Right lung (tissue), 5 donors: ENCODE measurements around the gene MYH4. TPM values are rescaled to one million over a fixed set of nuclear protein-coding genes. Genes with fewer than 3 reads are reported as not detected.

Experiments used
- DNase-seq, 2 donors: peaks; one replicate each; pipeline ENCODE4 v3.0.0-alpha.2; 2013
- polyA plus RNA-seq, 5 donors: library from polyadenylated mRNA; unstranded; fragments of 120-200 nt; gene quantifications; one replicate each; pipeline versions ENCODE4 v1.2.1 to v1.2.3, GENCODE V29; 2013; ENCODE audit warnings: inconsistent platforms in 1 of 5, low replicate concordance in 1 of 5; ENCODE audit not compliant: insufficient read length in 5 of 5, insufficient read depth in 1 of 5

The MYH4 gene
- polyA plus RNA-seq, 5 donors = 0.01 TPM; not detected in 4

DNA sequence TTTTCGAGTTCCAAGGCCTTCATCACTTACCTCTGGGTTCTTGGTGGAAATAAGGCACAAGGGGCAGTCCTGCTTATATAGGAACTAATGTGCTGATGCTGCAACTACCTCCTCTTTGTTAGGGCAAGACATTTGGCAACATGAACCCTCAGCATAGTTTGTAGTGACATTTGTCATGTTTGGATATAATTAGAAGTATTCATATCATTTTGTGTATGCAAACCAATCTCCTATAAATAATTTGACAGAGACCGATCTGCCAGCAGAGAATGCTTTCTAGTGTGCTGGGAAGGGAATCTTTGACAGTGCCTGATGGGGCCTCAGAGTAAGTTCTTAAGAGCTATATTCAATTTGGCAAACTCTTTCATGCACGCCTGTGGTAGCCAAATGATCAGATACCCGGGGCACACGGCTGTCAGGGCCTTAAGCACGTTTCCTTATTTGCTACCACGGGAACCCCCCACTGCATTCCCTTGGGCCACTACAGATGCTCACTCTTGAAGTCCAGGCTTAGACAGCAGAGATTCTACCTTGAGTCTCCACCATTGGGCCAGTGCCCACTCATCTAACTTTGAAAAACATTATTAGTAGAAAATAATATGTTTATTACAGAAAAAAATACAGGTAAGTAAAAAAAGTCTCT, 47.3 kb downstream of the MYH4 start, which contains the start of gene MYH8:
Gene MYH8 (minus strand): TSS at position 51 of the 643 bp plus-strand sequence. CDS start 1,723 bp downstream, outside the sequence.
- DNase-seq = no peak

DNA sequence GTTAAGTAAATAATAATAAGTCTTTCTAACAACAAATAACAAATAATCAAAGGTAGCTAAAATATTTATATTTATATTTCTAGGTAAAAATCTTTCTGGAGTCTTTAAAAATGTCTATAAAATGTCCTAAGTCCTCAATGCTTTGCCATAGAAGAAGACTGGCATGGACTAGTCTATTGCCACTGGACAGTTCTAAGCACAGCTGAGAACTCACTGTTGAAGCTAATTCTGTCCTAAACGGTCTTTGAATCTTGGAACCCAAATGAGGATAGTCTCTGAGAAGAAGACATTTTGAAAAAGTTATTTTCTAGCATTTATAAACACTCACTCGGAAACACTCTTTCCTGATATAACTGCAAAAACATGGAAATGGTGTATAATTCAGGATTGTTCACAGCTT, 48.1 kb downstream of the MYH4 start:
- no peak for DNase-seq

DNA sequence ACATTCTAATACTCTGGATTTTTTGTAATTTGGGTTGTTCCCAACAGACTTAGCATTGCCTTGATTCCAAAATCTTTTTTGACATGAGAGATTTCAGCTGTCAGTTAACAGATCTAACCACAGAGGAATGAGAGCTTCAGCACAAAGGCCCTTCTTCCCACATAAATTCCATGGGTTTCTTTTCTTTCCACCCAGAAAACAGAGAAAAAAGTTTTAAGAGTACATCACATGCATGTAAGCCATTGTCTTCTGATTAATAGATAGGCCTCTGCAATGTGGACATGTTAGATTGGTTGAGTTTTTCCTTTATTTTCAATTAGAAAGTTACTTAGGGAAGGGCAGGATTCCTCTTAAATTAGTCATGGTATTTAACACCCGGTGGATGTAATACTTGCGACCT, 48.5 kb downstream of the MYH4 start:
- no peak for DNase-seq

DNA sequence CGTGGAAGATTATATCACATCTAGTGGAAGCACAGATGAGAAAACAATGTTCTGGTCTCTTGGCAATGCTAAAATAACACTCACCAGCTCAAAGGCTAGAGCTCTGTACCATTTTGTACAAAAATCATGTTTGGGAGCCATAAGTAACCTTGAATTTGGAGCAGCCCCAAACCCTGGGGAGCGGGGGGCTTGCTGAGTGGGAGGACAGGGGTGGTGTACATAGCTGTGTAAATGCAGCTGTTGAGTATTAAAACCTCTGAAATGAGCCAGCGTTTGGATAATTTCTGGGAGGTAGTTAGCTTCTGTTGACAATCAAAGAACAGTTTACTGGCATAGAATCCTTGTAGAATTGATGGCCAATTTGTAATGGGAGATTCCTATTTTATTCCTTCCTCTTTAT, 51.9 kb downstream of the MYH4 start:
- DNase-seq = no peak

DNA sequence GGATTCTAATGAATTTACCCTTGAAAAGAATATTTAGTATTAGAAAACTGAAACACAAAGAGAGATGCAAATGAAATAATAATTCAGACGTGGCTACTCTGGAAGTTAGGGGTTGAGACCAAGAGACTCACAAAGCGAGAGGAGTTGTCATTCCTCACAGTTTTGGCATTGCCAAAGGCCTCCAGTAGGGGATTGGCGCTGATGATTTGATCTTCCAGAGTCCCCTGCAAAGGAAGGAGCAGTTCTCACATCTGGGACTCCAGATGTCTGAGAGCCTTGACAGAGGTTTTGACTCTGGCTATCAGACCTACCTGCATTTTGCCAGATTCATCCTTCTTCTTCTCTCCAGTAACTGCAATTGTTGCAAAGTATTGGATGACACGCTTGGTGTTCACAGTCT, 54.2 kb downstream of the MYH4 start:
- DNase-seq = no peak

DNA sequence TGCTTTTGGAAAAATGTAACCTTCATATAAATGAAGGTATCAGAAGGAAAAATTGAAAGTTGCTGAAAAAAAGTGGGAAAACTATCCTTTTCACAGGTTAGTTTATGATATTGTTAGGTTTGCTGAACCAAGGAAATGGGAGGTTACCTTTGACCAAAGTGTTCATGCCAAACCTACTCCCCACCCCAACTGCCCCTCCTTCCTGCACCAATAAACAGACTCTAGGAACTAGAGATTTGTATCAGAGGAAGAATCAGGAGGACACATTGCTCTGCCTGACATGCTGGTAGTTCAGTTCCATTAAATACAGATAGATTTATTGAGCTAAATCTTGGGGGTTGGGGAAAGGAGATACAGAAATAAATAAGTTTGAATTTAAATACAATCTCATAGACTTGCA, 65.8 kb downstream of the MYH4 start:
- no peak for DNase-seq

DNA sequence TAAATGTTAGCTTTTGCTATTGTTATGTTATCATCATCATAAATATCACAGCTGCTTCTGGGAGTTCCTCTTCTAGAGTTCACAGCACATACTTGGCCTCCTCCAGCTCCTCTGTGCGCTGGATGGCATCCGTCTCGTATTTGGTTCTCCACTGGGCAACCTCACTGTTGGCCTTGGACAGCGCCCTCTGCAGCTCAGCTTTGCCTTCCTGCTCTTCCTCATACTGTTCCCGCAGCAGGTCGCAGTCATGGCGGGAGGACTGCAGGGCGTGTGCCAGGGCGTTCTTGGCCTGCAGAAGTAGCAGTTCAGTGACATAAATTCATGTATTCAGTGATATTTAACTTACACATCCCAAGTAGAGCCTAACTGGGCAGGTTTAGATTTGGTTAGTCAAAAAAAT, 71.0 kb downstream of the MYH4 start:
- no peak for DNase-seq

DNA sequence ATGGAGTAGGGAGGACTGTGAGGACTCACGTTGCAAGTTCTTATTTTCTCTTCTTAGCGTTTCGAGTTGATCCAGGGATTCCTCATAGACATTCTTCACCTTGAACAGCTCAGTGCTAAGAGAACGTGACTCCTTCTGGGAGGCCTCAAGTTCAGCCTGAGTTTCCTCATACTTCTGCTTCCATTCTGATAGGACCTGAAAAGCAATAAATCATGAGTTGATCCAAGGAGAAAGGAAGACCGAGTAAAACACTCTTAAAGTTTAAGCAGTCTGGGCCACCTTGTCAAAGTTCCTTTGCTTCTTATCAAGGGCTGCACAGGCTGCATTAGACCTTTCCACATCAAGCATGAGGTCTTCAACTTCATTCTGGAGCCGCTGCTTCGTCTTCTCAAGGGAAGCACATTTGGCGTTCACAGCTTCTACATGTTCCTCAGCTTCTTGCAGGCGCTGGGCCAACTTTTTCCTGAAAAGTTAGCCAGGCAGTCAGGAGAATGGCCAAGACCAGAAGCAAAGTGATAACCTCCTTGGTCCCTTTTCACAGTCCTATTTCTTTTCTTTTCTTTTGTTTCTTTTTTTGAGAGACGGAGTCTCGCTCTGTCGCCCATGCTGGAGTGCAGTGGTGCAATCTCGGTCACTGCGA, 72.7 kb downstream of the MYH4 start:
- no peak for DNase-seq

DNA sequence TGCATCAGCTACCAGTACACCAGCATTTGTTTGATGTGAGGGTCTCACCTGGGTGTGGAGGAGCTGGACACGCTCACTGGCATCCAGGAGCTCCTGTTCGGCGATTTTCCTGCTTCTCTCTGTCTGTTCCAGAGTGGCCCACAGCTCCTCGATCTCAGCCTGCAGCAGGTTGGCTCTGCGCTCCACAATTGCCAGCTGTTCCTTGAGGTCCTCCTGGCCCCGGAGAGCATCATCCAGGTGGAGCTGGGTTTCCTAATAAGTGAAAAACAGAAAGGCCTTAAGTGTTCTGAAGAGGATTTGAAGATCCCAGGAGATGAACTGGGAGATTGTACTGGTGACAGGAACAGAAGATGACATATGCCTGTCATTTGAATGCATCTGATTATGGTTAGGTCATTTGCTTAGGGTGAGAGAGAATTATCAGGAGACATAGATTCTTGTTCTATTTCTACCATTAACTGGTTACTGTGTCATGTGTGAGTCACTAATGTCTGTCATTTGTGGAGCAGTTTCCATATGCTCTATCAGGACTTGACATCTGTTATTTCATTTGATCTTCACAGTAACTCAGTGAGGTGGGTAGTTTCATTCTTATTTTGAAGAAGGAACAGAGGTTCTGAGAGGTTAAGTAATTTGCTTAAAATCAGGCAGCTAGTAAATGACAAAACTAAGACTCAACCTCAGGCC, 75.0 kb downstream of the MYH4 start:
- DNase-seq = no peak

Other genes with a start within 250 kb of the MYH4 start
- under 1 TPM in 1 of 5 donors, not detected in 4; 0.05 TPM for gene MYH13, start 96.6 kb downstream of the MYH4 start, polyA plus RNA-seq
- gene MYH8, start 47.6 kb downstream of the MYH4 start, polyA plus RNA-seq = 10 to 100 TPM in 1 of 5 donors, 1 to 10 TPM in 1, under 1 TPM in 2, not detected in 1; 0.15 to 48.7 (median 2.4) TPM
- gene MYH1, start 49.0 kb upstream of the MYH4 start, polyA plus RNA-seq = under 1 TPM in 1 of 5 donors, not detected in 4; 0.21 TPM
- 1 to 10 TPM in 1 of 5 donors, under 1 TPM in 1, not detected in 3; 0.05 to 1.7 TPM for gene MYH2, start 80.1 kb upstream of the MYH4 start, polyA plus RNA-seq
- 100 to 1,000 TPM in 1 of 5 donors, 10 to 100 TPM in 1, 1 to 10 TPM in 3; 2.1 to 500 (median 8.9) TPM for gene MYH3, start 187.8 kb upstream of the MYH4 start, polyA plus RNA-seq
- gene SCO1, start 228.0 kb upstream of the MYH4 start, polyA plus RNA-seq = 10 to 100 TPM; 25.9 to 30.1 (median 28.4) TPM
- 10 to 100 TPM; 17.0 to 26.7 (median 19.9) TPM for gene ADPRM, start 228.0 kb upstream of the MYH4 start, polyA plus RNA-seq